GM18519 (cell line): ENCODE results near the gene SFRP2.

Source experiments
- ATAC-seq: cut with Tn5 transposase; IDR thresholded peaks from one replicate; pipeline ENCODE4 v1.9.1; 2021; ENCODE audit warnings: mild to moderate bottlenecking, moderate library complexity; ENCODE audit not compliant: unreplicated experiment, low FRiP score

Gene SFRP2

DNA sequence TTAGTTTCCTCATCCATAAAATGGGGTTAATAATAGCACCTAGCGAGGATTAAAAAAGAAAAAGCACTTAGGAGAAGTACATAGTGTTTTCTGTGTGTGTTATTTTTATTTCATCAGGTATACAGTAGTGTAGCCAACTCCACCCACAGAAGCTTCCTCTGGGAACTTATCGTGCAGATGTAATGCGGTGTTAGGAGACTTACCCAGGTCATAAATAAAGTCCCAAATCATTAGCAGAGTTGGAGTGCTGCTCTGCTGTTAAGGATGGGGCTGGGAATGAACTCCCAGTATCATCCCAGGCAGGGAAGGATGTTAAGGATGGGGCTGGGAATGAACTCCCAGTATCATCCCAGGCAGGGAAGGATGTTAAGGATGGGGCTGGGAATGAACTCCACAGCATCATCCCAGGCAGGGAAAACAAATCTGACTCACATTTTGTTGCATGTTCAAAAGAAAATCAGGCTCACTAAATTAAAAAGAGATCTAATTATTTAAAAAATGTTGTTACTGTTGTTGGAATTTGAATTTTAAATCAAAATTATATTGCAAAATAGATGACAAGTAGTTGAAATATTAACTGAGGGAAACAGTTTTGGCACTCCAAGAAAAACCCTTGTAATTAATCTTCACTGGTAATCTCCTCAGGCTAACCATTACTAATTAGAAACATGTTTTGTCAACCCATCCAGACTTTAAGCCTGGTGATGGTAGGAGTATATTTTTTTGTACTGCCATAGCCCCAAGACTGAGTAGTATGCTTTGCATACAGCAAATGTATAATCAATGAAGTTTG lies 10.2 kb upstream of the SFRP2 start:
- ATAC-seq: no peak

DNA sequence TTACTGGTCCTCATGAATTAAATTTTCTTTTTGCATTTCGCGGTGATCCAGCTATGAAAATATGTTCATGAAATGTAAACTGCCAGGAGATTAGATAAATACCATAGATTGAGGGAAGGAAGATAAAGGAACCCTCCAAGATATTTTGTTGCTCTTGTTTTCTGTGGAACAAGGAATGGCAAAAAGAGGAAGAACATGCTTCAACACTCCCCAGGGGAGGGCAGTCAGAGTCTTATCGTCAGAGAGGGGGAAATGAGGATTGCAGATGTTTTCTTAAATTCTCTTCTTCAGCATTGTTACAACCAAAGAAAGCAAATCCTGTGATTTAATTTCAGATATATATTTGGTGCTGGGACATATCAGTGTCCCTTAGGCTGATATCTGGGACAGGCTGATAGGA lies 9.5 kb upstream of the SFRP2 start:
- no peak for ATAC-seq

DNA sequence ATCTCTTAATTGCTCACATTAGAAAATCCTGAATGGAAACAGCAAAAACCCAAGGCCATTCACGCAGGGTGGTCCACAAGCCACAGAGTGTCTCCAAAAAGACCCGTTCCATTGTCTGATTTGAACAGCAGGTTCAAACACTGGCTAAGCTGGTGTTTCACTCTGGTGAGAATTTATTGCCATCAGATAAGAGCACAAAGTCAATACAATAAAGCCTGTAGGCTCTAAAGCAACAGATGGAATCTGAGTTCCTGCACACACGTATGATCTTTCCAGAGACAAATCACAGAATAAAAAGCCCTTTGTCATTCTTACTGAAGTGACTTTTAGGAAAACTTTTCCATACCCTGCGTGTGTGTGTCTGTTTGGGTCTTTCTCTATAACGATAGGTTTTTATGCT lies 5.1 kb upstream of the SFRP2 start:
- no peak for ATAC-seq

DNA sequence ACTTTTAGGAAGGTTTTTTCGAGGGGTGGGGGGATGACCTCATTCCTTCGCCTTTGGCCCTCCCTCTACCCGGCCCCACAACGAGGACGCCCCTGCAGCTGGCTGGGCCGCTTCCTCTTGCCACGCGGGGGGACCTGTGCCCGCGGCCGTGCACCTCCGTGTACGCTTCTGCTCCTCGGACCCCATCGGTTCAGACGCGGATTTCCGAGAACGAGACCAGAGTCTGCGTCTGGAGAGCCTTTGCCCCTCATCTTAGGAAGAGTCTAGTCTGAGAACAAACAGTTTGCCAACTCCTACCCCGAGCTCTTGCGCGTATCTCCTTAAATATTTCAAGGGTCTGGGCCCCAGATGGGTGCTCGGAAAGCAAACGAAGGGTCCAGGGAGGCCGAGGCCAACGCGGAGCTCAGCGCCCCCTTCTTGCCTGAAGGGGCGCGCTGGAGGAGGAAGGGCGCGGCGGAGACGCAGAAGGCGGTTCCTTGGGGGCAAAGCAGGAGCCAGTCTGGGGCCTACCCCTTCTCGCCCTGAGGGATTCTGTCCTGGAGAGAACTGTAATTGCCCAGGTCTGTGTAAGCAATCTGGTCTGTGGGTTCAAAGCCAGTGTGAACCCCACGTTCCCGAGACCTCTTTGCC lies 3.9 kb upstream of the SFRP2 start:
- no peak for ATAC-seq

DNA sequence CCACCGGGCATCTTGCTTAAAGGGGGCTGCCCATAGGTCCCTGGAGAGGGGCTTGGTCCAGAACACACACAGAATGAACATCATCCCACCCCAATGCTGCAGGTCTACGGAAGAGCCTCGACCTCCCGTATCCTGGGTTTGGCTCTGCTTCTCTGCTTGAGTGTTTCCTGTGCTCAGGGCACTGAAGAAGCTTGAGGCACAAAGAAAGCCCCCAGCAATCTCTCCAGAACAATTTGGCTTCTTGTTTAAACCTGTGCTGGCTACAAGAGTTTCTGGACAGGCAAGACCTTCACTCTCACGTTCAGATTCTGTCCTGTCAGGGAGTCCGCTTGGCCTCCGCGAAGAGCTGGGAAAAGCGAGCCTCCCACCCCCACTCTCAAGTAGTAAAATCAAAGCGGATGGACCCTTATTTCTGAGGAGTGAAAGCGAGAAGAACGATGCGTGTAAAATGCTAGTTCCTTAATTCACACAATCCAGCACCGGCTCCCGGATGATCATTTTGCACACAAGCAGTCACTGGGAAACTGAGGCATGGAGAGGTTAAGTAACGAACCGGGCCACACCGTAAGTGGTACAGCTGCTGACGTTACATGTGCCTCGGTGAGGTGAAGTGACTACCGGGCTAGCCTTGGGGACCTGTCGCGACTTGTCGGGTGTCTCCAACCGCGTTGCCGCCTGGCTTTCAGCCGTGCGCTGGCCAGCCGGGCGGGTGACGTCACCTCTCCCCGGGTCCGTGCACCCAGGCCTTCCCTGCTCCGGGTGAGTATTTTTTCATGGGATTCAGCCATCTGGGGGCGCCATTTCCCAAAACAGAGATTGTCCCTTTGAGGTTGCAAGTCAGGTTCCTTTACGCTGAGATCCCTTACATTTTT lies 3.1 kb upstream of the SFRP2 start:
- ATAC-seq: no peak

DNA sequence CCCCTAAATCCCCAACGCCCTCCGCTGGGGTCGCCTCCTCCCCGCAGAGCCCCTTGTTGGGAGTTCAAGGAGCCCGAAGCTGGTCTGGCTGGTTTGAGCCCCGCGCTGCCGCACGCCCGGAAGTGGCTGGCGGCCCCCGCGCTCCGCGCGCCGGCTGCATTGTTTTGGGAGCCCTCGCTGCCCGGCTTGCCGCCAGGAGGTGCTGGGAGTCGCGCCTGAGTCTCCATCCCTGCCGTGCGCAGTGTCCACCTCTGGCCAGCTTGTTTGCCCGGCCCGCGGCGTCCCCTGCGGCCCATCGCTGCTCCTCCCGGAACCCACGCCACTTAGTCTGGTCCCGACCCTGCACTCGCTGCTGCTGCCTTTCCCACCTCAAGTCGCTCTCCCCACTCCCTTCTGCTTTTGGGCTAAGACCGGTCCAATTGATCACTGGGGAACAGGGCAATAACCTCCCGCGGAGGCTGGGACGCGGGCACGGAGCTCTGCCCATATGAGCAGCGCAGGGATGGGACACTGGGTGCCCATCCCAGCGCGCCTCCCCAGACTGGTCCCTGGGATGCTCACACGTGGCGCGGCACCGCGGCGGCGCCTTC lies 2.2 kb upstream of the SFRP2 start:
- no peak for ATAC-seq

DNA sequence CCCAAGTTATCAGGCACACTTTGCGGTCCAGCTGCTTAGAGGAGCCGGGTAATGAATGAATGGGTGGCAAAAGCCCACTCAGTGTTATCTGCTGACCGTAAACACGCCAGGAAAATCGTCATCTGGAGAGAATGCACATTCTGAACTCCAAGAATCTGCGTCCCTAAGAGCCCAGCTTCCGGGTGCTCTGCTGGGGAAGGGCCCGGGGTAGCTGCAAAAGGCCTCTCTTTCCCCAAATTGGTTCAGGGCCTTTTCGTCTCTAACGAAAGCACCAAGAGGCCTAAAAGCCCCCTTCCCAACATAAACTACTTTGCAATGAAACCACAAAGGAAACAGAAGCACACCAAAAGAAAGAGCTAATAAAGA lies 1.6 kb upstream of the SFRP2 start:
- ATAC-seq: no peak

DNA sequence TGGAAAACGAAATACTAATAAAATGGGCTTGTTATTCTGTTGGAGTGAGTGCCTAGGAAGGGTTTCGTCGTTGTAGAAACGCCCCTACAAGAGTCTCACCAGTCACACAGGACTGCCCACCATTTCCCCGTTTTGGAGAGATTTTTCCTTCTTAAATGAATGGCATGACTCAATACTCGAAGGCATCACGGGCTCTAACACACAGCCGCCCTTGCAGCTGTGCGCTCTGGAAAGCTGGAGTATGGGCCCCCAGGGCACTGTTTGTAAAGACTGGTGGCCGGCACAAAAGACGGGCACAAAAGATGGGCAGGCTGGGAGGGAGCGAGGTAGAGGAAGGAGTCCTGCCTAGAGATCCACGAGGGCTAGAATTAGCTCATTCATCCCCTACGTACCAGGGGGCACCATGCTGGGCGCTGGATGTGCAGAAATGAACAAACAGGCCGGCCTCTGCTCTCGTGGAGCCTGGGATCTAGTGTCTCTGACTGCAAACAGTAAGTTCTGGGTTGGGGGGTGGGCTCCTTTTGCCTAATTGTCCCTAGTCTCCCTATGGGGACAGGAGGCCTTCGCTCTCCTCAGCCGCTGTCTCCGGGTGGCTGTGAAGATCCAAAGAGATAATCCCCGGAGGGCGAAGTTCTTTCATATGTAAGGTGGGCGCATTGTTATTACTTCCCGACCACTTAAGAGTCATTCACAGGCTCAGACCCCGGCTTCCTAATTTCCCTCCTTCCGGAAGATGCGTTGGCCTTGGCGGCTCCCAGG lies 1.0 kb upstream of the SFRP2 start:
- no peak for ATAC-seq

DNA sequence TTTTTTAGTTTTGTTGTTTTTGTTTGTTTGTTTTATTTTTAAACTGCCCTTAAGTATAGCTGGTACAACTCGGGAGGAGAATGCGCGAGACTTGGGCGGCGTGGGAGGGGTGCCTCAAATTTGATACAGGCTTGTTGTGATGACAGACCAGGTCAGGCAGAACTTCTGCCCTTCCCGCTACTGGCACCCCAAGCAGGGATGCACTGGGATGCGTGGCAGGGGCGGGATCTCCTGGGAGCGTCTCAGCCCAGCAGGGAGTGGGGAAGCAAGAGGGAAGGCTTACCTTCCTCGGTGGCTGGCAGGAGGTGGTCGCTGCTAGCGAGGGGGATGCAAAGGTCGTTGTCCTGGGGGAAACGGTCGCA lies 851 bp downstream of the SFRP2 start:
- ATAC-seq: no peak

DNA sequence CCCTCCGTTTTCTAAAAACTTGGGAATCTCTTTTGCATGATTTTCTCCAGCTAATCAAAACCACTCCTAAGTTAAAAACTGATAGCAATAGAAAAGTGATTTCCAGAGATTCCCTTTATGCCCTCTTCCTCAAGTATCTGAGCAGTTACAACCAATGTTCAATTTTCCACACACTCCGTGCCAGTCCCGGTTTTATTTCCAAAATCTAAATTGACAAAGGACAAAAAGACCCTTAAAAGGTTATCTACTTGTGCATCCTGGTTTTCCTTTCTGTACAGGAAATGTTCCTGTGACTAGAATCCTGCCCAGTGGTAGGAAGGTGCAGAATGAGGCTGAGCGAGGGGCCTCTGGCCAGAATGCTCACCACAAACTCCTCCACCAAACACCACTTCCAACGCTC lies 1.3 kb downstream of the SFRP2 start:
- ATAC-seq: no peak

DNA sequence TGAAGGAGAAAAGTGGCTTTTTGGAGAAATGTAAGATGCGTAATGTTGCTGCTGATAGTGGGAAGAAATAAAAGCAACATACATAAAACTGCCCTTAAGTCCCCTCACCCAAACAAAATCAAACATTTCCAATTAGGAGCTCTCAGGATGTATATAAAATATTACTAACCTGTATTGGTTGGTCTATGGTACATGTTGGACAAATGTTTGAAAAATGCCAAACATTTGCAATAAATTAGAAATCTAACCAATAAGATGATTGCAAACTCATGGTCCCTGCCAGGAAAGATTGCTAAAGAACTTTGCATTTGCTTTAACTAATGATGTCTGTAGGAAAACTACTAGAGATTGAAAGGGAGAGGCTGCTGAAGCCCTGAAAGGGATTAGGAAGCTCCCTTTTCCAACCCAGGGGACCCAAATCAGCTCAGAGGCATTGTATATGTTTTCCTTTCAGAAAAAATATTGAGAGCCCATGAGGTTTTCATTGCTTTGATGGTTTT lies 1.8 kb downstream of the SFRP2 start:
- no peak for ATAC-seq

DNA sequence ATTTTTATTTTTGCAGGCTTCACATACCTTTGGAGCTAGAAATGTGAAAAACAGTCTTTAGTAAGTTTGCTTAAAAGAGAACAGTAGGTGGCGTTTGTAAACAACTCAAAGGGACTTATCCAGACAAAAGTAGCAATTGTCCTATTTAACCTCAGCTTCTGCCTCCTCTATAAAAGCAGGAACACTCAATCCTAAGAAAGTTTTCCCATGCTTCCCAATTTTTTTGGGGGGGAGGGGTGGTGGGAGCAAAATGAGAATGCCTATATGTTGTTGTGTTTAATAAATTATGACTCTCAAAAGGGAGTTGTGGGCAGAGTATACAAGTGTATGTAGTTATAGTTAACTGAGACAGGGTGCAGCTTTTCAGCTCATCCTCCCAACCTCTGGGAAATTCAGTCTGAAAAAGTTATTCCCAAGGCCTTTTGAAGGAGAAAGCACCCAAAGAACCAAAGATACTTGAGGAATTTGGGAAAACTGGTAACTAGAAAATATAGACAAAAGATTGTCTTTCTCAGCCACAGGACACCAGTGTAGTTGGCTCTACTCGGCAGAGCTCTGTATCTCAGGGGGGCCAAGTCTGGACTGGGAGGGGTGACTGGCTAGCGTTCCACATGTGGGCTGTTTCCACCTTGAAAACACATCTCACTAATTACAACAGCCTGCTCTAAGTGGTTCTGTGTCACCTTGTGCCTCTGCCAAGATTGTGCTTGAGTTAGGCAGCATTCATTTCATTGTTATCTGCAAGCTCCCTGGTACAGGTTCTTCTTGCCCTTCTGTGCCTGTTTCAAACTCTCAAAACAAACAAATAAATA lies 2.8 kb downstream of the SFRP2 start:
- no peak for ATAC-seq

DNA sequence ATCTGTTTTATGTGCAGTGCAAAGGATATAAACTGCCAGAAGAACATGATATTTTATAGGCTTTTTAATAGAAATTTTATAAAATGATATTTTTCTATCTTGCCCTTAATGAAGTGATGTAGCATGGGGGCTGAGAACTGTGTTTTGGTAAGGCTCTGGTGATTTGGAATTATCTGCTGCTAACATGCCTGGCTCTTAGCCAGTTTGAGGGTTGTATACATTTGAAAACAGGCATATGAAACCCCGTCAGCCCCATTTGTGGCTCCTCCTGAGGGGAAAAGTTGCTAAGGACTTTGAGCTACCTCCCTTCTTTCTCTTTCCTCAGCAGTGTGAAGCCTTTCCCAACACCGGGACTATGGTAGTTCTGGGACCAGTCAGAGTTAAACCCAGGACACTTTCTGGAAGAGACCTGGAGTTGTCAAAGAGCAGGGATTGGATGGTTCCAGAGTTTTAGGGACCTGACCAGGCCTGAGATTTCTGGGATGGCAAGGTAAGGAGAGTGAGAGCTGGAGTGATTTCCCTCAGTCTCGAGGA lies 4.7 kb downstream of the SFRP2 start:
- no peak for ATAC-seq

DNA sequence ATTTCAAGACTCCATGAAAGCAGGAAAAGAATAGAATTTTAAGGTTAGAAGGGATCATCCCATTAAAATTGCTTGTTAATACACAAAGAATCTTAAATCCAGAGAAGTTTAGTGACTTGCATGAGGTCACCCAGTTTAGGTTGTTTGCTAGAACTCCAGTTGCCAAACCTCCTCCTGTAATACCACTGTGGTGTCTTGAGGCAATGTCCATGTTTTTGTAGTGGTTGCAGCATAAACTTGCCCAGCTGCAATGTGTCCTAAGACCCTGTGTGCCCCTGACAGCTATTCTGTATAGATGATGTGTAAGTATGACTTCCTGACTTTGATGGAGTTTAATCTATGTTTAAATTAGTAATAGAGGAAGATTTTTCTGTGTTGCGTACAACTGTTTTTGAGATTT lies 6.3 kb downstream of the SFRP2 start:
- no peak for ATAC-seq

DNA sequence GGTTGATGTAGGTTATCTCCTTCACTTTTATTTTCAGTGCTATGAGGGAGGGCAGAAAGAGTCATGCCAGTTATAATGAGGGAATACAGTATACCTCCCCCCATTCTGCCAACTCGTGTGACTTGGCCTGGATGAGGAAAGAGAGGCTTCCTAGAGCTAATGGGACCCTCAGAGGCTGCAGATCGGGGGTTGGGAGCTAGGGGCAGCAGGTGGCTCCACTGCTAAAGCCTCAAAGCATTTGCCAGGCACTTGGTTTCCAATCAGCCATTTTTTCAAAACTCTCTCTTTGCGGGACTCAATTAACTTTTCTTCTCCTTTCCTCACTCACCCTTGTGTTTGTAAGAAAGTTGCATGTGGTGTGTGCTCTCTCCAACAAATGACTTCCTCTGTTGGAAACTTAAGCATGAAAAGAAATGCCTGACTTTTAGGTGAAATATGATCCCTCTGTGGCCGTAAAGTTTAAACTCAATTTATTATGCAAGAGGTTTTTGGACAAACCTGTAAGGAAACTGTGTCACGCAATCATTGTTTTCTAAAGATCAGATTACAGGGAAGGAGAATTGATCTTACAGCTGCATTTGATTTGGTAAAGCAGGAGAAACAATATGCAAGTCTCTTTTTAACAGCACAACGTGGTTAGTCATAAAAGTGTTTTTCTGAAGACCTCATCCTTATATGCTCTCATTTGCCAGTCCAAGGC lies 7.0 kb downstream of the SFRP2 start:
- ATAC-seq: no peak

DNA sequence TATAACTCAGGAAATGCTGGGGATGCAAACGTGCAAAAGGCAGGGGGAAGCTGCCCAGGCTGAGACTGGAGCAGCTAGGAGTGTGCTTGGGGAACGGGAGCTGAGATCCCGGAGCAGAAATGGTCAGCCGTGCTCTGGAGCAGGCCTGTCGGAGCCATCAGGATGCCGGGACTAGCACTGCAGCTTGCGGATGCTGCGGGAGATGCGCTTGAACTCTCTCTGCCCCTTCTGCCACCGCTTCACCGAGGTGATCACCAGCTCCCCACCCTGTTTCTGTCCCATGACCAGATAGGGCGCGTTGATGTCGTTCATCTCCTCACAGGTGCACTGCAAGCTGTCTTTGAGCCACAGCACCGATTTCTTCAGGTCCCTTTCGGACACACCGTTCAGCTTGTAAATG lies 7.6 kb downstream of the SFRP2 start:
- no peak for ATAC-seq

DNA sequence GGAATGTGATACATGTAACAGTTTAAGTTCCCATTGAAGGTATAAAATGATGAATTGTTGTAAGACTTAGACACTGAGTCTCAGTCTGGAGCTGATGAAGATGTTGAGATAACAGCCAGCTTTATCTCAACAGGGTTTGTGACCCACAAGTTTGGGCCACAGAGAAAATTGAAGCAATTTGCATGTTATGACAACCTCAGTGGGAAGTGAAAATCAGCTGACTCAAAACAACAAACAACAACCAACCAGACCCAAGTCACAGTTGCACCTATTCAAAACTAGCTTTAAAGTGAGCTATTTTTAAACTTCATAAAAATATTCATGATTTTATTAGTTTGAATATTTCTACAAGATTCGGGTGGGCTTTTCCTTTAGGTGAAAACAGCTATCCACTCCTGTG lies 8.0 kb downstream of the SFRP2 start:
- no peak for ATAC-seq

DNA sequence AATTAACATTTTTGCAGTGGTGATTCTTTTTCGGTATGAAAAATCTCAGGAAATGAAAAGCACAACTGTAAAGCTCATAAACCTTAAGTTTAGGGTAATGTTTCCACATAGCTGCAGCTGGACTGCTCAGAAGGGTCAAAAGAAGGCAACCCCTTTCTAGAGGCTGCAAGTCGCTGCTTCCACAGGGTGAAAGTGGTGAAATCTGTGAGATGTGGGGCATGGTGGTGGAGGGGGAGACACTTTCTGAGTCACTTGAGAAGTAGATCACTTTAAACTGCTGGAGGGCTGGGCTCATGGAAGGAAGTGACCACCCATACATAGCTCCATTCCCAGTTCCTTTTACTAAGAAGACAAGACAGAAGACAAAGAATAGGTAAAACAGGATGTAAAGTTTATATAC lies 8.7 kb downstream of the SFRP2 start:
- ATAC-seq: no peak

DNA sequence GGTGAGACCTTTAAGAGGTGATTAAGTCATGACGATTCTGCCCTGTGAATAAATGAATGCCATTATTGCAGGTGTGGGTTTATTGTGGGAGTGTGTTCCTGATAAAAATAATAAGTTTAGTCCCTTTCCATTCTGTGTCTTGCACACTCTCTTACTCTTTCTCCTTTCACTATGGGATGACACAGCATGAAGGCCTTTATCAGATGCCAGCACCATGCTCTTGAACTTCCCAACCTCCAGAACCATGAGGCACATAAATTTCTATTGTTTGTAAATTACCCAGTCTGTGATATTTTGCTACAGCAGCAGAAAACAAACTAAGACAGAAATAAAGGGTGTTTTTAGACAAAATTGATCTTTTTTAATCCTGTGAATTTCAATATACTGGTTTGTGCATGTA lies 10.5 kb downstream of the SFRP2 start:
- no peak for ATAC-seq
